Femur (tissue), 1 donor: Measurements from ENCODE around the gene DCAF15.
A peak's percentile ranks its signal among the peaks of the same experiment; 100 is the strongest.
"Not testable (repeated sequence)": the region's sequence is repeated elsewhere in the genome, so short reads cannot be mapped to it uniquely, and the experiment has no call there.

Source experiments
- DNase-seq: peaks from one replicate; pipeline ENCODE4 v3.0.0-alpha.2; 2017

Gene DCAF15

GRCh38 chr19:13960863-13961784 is 8.8 kb downstream of the DCAF15 start:
- no peak for DNase-seq

- peak; percentile 71 for DNase-seq
Measured at GRCh38 chr19:13961826-13962698, 9.8 kb downstream of the DCAF15 start.

DNA sequence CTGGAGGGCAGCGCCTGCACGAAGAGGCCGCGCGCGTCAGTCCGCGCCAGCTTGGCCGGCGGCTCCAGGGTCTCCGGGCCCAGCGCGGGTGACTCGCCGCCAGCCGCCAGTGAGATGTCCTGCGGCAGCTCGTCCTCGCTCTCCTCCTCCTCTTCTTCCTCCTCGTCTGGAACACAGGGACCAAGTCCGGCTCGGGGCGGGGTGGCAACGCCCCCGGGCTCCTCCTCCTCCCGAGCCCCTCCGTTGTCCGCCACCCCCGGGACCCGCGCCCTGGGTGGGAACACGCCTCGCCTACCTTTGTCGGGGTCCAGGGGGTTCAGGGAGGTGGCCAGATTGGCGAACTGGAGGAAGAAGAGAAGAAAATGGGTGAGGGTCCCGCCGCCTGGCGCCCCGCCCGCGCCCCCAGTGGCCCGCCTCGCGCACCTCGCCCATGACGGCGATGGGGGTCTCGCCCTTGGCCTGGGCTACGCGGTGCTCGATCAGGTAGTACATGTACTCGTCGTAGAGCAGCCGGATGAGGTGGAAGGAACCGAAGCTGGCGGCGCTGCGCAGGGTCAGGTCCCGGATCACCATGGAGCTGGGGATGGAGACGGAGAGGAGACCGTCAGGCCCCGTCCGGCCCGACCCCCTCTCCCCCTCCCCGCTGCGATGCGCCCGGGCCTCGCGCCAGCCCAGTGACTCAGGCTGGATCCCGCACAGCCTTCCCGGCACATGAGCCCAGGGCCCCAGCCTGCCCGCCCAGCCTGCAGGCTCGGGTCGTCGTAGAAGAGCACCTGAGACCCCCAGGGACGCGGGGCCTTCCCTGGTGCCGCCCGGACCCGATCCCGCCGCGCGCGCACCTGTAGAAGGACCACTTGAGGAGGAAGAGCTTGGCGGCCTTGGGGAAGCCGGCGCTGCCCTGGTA is 10.6 kb downstream of the DCAF15 start:
- DNase-seq, result peak; percentile 80

DNA sequence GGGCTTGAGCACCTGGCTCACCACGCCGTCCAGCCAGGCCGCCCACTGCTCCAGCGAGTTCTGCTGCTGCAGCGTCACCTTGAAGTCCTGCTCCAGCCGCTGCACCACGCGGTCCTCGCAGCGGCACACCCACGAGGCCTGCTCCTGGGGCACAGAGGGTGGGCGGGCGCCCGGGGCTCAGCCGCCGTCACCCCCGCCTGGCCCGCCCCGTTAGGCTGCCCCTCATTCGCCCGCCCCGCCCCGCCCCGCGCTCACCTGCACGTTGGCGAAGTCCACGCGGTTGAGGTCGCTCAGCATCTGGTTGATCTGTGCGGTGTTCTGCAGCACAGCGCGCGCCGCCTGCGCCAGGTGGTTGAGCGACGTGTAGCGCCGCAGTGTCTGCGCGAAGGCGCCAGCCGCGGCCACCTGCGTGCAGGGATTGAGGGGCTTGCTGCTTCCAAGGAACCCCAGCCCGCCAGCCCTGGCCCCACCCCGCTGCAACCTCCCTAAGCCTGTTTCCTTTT is 11.3 kb downstream of the DCAF15 start:
- no peak for DNase-seq

GRCh38 chr19:13964776-13965175 is 12.5 kb downstream of the DCAF15 start:
- no peak for DNase-seq

GRCh38 chr19:13965377-13965896 is 13.1 kb downstream of the DCAF15 start:
- DNase-seq, result no peak

DNA sequence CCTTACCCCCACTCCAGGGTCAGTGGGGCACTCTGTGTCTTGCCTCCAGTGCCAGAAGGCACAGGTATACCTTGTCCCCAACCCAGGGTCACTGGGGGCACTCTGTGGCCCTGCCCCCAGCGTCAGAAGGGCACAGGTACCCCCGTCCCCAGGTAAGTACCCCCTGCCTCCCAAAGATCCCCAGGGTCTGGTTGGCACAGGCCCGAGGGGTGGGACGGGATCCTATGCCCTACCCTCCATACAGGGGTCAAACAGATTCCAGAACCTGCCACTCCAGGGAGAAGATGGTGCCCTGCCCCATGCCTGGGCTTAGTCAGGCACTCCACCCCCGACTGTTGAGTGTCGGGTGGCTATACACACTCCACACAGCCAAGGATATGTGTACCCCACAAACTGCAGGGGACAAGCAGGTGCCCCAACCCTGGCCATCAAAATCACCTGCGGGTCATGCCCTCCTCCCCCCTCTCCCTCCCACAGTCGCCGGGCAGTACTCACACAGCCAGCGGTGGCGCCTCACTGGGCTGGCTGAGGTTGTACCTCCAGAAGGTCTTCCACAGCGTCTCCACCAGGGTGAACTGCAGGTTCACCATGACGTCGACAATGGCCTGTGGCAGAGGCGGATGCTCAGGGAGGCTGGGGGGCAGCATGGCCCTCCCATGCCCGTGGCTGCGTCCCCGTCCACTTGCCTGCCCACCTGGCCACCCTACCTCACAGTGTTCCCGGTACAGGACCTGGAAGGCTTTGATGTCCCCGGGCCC is 13.8 kb downstream of the DCAF15 start:
- DNase-seq, result no peak

GRCh38 chr19:13966684-13967128 is 14.4 kb downstream of the DCAF15 start:
- DNase-seq, result no peak

DNA sequence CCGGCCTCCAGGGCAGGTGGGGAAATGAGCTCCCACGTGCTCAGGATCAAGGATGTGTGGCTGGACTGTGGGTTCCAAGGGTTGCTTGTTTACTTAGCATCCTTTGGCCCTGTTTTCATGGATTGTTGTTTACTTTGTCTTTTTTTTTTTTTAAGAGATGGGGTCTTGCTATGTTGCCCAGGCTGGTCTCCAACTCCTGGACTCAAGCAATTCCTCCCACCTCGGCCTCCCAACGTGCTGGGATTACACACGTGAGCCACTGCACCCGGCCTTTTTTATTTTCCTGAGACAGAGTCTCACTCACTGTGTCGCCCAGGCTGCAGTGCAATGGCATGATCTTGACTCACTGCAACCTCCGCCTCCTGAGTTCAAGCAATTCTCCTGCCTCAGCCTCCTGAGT is 14.9 kb downstream of the DCAF15 start:
- DNase-seq, result not testable (repeated sequence)

- DNase-seq, result no peak
Measured at GRCh38 chr19:13968383-13968935, 16.1 kb downstream of the DCAF15 start.

DNA sequence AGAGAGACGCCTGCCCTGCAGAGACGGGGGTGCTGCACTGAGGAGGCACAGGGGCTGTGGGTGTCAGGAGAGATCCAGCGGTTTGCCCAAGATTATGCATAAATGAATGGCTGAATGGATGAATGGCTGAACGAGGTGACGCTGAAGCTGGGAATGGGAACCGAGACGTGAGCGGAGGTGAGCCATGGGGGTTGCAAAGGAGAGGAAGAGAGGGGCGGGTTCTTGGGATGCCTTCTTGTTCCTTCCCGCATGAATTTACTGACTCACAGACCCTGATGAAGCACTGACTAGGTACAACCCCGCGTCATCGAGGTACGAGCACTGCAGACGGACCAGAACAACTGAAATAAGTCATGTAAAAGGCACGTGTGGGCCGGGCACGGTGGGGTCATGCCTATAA is 16.7 kb downstream of the DCAF15 start:
- no peak for DNase-seq

GRCh38 chr19:13969897-13970296 is 17.6 kb downstream of the DCAF15 start:
- peak; percentile 25 for DNase-seq

- DNase-seq, result not testable (repeated sequence)
Measured at GRCh38 chr19:13971868-13972267, 19.6 kb downstream of the DCAF15 start.

DNA sequence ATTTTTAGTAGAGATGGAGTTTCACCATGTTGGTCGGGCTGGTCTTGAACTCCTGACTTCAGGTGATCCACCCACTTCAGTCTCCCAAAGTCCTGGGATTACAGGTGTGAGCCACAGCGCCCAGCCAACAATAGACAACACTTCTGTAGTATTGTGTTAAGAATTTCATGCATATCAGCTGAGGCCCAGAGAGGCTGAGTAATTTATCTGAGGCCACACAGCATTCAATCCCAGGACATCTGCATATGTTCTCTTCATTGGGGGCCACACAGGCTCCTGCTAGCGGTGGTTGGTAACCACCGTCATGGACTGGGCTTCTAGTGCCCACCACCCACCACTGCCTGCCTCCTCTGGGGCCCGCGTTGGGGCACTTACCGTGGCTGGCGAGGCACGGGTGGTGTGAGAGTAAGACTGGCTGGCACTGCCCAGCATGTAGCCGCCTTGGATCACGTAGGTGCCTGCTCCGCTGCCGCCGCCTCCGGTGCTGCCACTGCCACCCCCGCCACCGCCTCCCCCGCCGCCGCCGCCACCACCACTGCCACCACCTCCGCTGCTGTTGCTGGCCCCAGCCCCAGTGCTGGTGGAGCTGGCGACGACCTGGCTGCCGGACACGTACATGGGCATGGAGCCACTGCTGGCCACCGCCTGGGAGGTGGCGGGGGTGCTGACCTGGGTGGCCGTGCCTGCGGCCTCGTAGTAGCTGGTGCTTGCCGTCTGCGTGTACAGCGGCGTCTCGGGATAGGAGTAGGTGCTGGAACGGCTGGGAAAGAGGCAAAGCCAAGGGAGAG is 20.3 kb downstream of the DCAF15 start:
- DNase-seq, result no peak

DNA sequence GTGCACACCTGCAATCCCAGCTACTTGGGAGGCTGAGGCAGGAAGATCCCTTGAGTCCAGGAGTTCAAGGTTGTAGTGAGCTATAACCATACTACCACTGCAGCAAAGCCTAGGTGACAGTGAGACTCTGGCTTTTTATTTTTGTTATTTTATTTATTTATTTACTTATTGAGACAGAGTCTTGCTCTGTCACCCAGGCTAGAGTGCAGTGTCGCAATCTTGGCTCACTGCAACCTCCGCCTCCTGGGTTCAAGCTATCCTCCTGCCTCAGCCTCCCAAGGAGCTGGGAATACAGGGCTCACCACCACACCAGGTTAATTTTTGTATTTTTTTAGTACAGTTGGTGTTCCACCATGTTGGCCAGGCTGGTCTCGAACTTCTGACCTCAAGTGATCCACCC is 21.2 kb downstream of the DCAF15 start:
- not testable (repeated sequence) for DNase-seq

GRCh38 chr19:13974073-13974472 is 21.8 kb downstream of the DCAF15 start:
- DNase-seq, result no peak

- DNase-seq, result no peak
Measured at GRCh38 chr19:13975870-13976269, 23.6 kb downstream of the DCAF15 start.

GRCh38 chr19:13976446-13976845 is 24.1 kb downstream of the DCAF15 start:
- no peak for DNase-seq

DNA sequence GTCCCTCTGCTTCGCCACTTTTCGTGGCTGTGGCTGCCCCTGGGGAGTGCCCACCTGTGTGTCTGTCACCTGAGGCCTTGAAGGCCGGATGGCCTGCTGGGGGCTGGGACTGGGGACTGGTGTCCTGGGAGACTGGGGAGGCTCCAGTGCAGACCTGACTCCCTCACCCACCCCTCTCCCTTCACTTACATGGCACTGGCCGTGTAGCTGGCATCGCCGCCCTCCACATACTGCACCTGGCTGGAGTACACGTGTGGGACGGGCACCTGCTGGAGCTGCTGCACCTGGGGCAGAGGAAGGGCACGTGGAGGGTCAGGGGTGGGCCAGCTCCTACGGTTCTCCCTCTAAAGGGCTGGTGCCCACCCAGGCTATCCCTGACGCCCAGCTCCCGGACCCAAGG is 25.5 kb downstream of the DCAF15 start:
- DNase-seq, result no peak
